AG10803 (cell line): ENCODE results near the gene STARD3.

Experiments used
- DNase-seq: peaks from one replicate; pipeline ENCODE4 v3.0.0; 2010; ENCODE audit warnings: low read depth
- H3K4me3 ChIP-seq: 2 replicates; pipeline ENCODE4 v1.5.1; 2011; ENCODE audit warnings: mild to moderate bottlenecking, low read length, control low read depth
- TF ChIP-seq, protein P1 (sequence below): conservative IDR thresholded peaks from 2 replicates; pipeline ENCODE4 v1.5.1; 2011; ENCODE audit warnings: mild to moderate bottlenecking, low read length, control low read depth, inconsistent platforms

STARD3 gene

DNA sequence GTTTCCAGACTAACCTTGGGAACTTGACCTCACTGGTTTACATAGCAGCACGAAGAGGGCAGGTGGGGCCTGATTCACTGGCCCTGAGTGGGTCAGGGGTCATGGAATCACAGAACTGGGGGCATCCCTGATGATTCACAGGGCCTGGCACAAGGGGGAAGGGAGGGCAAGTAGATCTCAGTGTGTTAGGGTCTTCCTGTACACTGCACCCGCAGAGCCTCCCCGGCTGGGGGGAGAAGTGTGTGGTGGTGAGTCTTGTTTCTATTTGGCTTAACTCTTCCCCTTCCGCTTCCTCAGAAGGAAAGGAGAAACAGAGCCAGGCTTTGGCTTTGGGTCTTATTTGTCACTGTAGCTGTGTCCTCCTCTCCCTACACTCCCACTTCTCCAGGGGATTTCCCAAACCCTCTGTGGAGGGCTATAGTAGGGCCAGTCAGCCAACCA is 3.7 kb downstream of the STARD3 start:
- TF ChIP-seq, protein P1, sequence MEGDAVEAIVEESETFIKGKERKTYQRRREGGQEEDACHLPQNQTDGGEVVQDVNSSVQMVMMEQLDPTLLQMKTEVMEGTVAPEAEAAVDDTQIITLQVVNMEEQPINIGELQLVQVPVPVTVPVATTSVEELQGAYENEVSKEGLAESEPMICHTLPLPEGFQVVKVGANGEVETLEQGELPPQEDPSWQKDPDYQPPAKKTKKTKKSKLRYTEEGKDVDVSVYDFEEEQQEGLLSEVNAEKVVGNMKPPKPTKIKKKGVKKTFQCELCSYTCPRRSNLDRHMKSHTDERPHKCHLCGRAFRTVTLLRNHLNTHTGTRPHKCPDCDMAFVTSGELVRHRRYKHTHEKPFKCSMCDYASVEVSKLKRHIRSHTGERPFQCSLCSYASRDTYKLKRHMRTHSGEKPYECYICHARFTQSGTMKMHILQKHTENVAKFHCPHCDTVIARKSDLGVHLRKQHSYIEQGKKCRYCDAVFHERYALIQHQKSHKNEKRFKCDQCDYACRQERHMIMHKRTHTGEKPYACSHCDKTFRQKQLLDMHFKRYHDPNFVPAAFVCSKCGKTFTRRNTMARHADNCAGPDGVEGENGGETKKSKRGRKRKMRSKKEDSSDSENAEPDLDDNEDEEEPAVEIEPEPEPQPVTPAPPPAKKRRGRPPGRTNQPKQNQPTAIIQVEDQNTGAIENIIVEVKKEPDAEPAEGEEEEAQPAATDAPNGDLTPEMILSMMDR: no peak
- H3K4me3 ChIP-seq: no peak overlapping the region
- no peak for DNase-seq

DNA sequence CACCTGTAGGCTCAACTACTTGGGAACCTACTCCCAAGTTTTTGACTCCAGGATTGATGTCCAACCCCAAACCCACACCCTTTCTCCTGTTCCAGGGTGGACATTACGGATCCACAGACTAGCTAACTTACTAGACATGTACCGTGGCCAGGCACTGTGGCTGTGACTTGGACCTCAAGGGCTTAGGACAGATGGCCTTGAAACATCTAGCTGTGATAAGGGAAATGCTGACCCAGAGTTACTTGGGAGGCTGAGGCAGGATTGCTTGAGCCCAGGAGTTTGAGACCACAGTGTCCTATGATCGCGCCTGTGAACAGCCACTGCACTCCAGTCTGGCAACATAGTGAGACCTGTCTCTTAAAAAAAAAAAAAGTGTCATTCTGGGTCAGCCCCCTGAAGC is 4.2 kb downstream of the STARD3 start:
- DNase-seq: no peak
- H3K4me3 ChIP-seq: no peak overlapping the region
- TF ChIP-seq, protein P1: no peak

DNA sequence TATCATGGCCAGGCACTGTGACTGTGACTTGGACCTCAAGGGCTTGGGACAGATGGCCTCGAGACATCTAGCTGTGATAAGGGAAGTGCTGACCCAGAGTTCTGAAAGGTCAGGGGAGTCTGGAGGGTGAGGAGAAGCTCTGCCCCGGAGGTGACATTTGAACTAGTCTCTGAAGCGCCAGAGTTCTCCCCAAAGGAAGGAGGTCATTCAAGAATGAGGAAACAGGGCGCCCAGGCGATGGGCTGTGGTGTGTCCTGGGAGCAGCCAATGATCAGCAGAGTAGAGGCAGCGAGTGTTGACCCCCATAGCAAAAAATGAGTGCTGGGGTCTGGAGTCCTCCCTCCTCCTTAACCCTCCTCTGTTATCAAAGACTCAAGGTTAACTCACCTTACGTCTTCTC is 4.9 kb downstream of the STARD3 start:
- TF ChIP-seq, protein P1: no peak
- no peak for DNase-seq
- H3K4me3 ChIP-seq: no peak overlapping the region

DNA sequence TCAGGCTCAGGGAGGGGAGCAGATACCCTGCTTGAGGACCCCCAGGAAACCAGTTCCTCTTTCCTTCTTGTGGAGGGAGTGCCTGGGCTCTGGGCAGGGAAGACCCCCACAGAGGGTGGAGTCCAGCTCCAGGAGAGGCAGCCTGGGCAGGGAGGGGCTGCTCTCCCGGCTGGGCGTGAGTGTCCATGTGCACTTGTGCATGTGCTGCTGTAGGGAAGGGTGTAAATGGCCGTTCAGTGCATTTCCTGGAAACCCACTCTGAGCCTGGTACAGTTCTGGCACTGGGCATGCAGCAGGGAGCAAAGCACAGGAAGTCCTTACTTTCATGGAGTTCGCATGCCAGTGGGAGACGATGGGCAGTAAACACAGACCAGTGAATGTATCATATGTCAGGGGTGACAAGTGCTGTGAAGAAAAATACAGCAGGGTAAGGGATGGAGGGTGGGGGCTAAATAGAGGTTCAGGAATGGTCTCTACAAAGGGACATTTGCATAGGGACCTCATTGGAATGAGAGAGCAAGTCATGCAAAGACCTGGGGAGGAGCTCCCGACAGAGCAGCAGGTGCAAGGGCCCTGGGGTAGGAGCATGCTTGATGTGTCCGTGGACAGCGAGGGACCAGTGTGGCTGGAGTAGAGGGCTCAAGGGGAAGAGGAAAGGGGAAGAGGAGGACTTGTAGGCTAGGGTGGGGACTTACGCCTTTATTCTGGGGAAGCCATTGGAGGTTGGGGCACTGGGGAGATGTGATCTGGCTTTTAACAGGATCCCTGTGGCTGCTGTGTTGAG is 5.5 kb downstream of the STARD3 start:
- TF ChIP-seq, protein P1: no peak
- H3K4me3 ChIP-seq: no peak overlapping the region

DNA sequence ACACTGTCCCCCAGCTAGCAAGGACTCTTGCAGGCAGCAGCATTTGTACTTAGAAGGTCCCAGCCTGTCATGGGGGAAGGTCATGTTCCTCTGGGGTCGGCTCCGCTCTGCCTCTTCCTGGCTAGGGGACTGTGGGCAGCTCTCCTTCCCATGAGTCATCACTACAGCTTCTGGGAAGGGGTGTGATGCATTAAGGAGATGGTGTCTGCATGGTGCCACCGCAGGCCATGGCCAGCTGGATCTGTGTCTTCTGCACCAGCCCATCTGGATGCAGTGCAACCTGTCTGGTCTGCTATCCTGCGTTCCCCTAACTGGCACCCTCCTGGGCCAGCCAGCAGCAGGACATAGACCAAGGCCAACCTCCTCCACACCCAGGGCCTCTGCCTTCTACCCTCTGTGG is 6.3 kb downstream of the STARD3 start:
- no peak overlapping the region for H3K4me3 ChIP-seq
- peak; percentile 27 for DNase-seq
- TF ChIP-seq, protein P1: no peak

More for the DNA sequence above, 5.5 kb downstream of the STARD3 start:
- no peak for DNase-seq

DNA sequence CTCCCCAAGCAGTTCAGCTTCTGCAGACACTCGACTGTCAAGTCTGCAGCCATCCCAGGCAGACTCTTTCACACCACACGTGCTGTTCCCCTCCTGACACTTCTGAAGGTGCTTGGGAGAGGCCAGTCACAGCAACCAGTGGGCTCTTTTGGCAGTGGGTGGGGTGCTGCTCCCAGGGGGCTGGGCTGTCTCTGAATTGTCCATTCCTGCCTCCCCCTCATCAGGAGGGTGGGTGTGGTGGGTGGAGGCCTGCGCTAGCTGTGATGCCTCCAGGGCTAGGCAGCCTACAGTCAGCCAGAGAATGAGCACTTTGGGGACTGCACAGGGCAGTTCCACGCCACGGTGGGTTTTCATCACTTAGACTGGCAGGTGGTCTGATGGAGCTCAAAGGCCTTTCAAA is 10.3 kb downstream of the STARD3 start:
- no peak for DNase-seq
- H3K4me3 ChIP-seq: no peak overlapping the region
- TF ChIP-seq, protein P1: no peak
